Activated CD4-positive, alpha-beta T cell treated with anti-CD3 and anti-CD28 coated beads for 4 hours (primary cell): ENCODE data around the gene PDE7B.

ENCODE experiments used
- DNase-seq, 2 donors: peaks; one replicate each; pipeline ENCODE4 v3.0.0-alpha.2; 2020

PDE7B gene

GRCh38 chr6:135895231-135895911, 43.9 kb downstream of the PDE7B start:
- no peak for DNase-seq

- DNase-seq: no peak
These were observed 45.6 kb downstream of the PDE7B start for GRCh38 chr6:135897087-135897486.

- peak in 1 of 2 donors; percentile 26 for DNase-seq
These were observed 50.4 kb downstream of the PDE7B start for GRCh38 chr6:135901774-135902524.

GRCh38 chr6:135902756-135903331, 51.3 kb downstream of the PDE7B start:
- no peak for DNase-seq

GRCh38 chr6:135904666-135905065, 53.2 kb downstream of the PDE7B start:
- no peak for DNase-seq

GRCh38 chr6:135905604-135906300, 54.3 kb downstream of the PDE7B start:
- no peak for DNase-seq

GRCh38 chr6:135906542-135906941, 55.0 kb downstream of the PDE7B start:
- no peak for DNase-seq

GRCh38 chr6:135906972-135907465, 55.5 kb downstream of the PDE7B start:
- DNase-seq: no peak

- peak; percentile 50 to 72 for DNase-seq
These were observed 58.4 kb downstream of the PDE7B start for GRCh38 chr6:135909737-135910387.

GRCh38 chr6:135910790-135911618, 59.5 kb downstream of the PDE7B start:
- no peak for DNase-seq

GRCh38 chr6:135913785-135914184, 62.3 kb downstream of the PDE7B start:
- no peak for DNase-seq

- no peak for DNase-seq
These were observed 67.5 kb downstream of the PDE7B start for GRCh38 chr6:135919026-135919425.

GRCh38 chr6:135920689-135921088, 69.2 kb downstream of the PDE7B start:
- DNase-seq: no peak

GRCh38 chr6:135921188-135921587, 69.7 kb downstream of the PDE7B start:
- no peak for DNase-seq

- DNase-seq: no peak
These were observed 70.7 kb downstream of the PDE7B start for GRCh38 chr6:135922174-135922573.

- no peak for DNase-seq
These were observed 71.2 kb downstream of the PDE7B start for GRCh38 chr6:135922746-135923145.

- no peak for DNase-seq
These were observed 81.2 kb downstream of the PDE7B start for GRCh38 chr6:135932651-135933050.

GRCh38 chr6:135935941-135936601, 84.6 kb downstream of the PDE7B start:
- DNase-seq: no peak

- DNase-seq: no peak
These were observed 85.1 kb downstream of the PDE7B start for GRCh38 chr6:135936606-135937005.

GRCh38 chr6:135937106-135937505, 85.6 kb downstream of the PDE7B start:
- no peak for DNase-seq

GRCh38 chr6:135938576-135939207, 87.2 kb downstream of the PDE7B start:
- no peak for DNase-seq
